GM15510 (cell line): ENCODE data around the gene RTL10.

Experiments used
- POLR2A ChIP-seq: IDR thresholded peaks from 3 replicates; pipeline ENCODE4 v1.6.1; 2011; ENCODE audit warnings: borderline replicate concordance; ENCODE audit not compliant: insufficient read length; ENCODE audit errors: extremely low read depth

The RTL10 gene

GRCh38 chr22:19821523-19822300 lies 33.0 kb downstream of the RTL10 start:
- no peak for TF ChIP-seq POLR2A

DNA sequence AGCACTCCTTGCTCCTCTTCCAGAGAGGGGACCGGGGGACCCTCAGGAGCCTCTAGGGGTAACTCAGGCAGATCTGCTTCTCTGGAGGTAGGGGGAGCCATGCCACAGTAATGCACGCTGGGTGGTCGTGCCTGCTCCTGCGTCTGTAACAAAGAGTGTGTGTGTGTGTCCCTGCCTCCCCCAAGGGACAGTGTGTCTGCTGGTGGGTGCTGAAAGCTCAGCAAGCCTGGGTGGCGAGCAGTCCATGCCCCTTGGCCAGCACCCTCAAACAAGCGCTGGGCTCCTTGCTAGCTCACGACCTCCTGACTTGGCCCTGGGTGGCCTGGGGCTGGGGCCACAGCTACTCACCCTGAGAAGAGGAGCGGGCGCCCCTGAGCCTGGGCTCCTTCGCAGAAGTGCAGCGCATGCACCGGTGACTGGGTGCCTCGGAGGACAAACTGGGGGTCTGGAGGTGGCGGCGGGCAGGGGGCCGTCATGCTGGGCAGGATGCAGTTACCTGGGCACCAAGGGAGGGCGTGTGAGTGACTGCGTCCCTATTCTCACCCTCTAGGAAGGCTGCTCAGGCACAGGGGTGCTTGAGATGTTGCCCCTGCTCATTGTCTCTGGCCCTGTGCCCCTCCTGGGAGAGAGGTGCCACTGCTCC lies 33.7 kb downstream of the RTL10 start:
- no peak for TF ChIP-seq POLR2A

GRCh38 chr22:19819911-19820879 lies 34.5 kb downstream of the RTL10 start:
- no peak for TF ChIP-seq POLR2A

GRCh38 chr22:19819208-19819910 lies 35.3 kb downstream of the RTL10 start:
- TF ChIP-seq POLR2A = no peak

DNA sequence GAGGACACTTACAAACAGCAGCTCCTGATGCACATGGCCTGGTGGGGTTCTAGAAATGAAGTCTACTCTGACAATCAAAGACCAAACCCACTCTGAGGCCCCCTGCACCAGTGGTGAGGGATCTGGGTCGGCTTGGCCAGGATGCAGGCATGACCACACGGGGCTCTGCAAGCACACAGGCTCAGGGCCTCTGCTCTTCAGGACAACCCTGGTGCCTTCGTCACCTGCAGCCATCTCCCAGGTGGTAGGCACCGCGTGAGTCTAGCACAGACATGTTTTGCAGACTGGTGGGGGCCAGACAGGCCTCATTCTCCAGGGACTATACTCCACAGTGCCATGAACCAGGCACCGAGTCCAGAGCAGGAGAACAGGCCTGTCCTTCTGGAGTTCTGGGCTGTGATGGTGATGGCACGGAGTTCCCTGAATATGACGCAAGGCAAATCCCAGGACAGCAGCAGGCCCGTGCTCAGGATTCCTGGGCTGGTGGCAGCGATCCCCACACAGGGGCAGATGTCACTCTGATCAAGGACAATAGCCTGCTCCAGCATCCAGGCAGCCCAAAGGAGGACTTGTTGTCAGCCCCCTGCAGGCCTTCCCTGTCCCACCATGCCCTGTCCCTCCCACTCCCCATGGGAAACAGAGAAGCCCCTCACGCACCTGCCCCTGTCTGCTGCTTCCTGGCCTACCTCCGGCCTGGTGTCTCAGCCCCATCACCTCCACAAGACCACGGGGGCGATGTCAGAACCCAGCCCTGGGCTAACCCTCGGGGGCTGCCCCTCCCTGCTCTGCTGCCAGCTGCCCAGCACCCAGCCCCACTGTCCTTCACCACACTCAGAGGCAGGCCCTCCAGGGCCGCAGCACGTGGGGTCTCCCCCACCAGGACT lies 36.1 kb downstream of the RTL10 start:
- TF ChIP-seq POLR2A = no peak

- no peak for TF ChIP-seq POLR2A
These were observed 38.1 kb downstream of the RTL10 start for GRCh38 chr22:19816372-19817119.

- no peak for TF ChIP-seq POLR2A
These were observed 38.8 kb downstream of the RTL10 start for GRCh38 chr22:19815823-19816290.

- TF ChIP-seq POLR2A = no peak
These were observed 39.4 kb downstream of the RTL10 start for GRCh38 chr22:19815093-19815822.

GRCh38 chr22:19814428-19814827 lies 40.2 kb downstream of the RTL10 start:
- no peak for TF ChIP-seq POLR2A

GRCh38 chr22:19812910-19813309 lies 41.8 kb downstream of the RTL10 start:
- no peak for TF ChIP-seq POLR2A

GRCh38 chr22:19811811-19812771 lies 42.6 kb downstream of the RTL10 start:
- no peak for TF ChIP-seq POLR2A

- TF ChIP-seq POLR2A = no peak
These were observed 43.5 kb downstream of the RTL10 start for GRCh38 chr22:19811211-19811621.
